ENCODE data around the gene DPH2. TPM values are rescaled to one million over a fixed set of nuclear protein-coding genes. Genes with fewer than 3 reads are reported as not detected.

DPH2 gene
- total and polyA plus RNA-seq, 2 of the 8 experiments (the other 6 are each of a cell fraction or from before 2014, with no cell fraction given), result 64.9 to 92.1 TPM

DNA sequence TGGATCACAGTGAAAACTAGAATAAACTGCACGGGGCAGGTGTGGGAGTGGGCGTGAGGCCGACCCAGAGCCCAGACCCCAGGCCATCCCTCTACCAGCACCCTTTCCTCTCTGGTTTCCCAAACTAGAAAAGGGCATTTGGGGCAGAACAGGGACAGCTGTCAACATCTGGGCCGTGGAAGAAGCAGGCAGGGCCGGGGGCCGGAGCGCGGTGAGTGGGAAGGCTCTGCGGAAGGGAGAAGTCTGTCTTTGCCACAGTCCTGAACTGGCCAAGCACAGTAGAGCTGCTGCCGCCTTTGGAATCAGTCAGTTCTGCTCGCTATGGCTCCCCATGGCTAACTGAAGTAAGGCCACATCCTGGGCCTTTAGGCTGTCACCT, 28.2 kb downstream of the DPH2 start (continued):
- no peak for TF ChIP-seq SUZ12 (IDR thresholded peaks at IDR 0.05; ENCODE audit: low read length)
- TF ChIP-seq HDAC2 (IDR thresholded peaks at IDR 0.05; ENCODE audit: borderline replicate concordance in 1 of 2, low read depth in 2 of 2, low read length in 2 of 2), result no peak
- TF ChIP-seq EZH2 (IDR thresholded peaks at IDR 0.05; ENCODE audit: low read depth, low read length, severe bottlenecking), result no peak

Measured in H1 (cell line).